ACHN (cell line): ENCODE results near the gene HVCN1.
"Not testable (repeated sequence)": the region's sequence is repeated elsewhere in the genome, so short reads cannot be mapped to it uniquely, and the experiment has no call there.

Experiments used
- DNase-seq: peaks from one replicate; pipeline ENCODE4 v3.0.0-alpha.2; 2015
- in situ Hi-C: cut with HindIII; loops from 2 replicates; pipeline ENCODE4 v1.10.0; 2017; ENCODE audit warnings: low sequenced_read_pairs, low pct_ligation_motif_present, low pct_unique_long_range_greater_than_20kb

Gene HVCN1

GRCh38 chr12:110688446-110689280 lies at the start of gene HVCN1:
Gene HVCN1, minus strand, starts transcription at chr12:110689115. Its CDS starts 5,870 bp downstream, at chr12:110683245.
- in situ Hi-C loops: no loop called here
- DNase-seq: no peak

- in situ Hi-C loops: no loop called here
- DNase-seq: no peak
Measured at GRCh38 chr12:110737532-110737931, 48.6 kb upstream of the HVCN1 start.

GRCh38 chr12:110737016-110737415 lies 48.1 kb upstream of the HVCN1 start:
- DNase-seq, in situ Hi-C loops: not testable (repeated sequence)

- in situ Hi-C loops: no loop called here
- no peak for DNase-seq
Measured at GRCh38 chr12:110733900-110734299, 45.0 kb upstream of the HVCN1 start.

DNA sequence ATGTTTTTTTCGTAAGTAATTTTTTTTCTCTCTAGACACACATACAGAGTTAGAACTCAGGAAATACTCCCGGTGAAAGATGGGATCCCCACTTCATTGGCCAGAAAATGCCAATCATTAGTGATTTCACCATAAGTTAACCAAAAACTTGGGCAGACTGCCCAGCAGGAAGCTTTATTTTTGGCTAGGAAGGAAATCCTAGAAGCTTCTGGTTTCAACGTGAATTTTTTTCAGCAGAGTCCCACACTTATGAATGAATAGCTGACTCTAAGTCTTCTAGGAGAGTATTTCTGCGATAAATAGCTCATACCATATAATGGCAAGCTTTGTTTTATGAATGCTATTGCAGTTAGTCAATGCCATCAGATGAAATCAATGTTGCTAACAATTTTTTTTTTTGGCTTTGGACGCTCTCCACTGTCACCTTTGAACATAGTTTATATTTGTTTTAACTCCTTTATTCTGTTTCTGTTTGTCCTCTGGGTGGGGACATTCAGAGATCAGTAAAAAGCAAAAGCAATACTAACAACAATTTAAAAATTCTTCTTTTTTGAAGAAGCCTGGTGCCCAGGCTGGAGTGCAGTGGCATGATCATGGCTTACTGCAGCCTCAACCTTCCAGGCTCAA lies 44.3 kb upstream of the HVCN1 start:
- in situ Hi-C loops: no loop called here

DNA sequence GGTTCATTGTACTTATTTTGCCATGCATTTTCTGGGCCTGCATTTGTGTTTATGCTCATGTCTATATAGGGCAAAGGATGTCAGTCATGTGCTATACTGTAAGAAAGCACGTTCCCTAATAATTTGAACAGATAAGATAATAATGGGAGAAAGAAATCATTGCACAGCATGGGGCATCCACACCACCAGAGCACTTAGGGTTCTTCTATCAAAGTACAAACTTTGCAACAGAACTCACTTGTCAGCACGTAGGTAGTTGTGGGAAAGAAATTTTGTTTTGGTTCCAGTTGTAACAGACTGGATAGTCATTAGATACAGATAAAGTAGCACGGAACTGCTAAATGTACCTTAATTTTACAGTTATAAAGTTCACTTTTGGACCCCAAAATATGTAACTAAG lies 43.7 kb upstream of the HVCN1 start:
- in situ Hi-C loops: no loop called here
- no peak for DNase-seq

More for the DNA sequence above, 44.3 kb upstream of the HVCN1 start:
- DNase-seq: no peak

GRCh38 chr12:110731479-110731878 lies 42.6 kb upstream of the HVCN1 start:
- in situ Hi-C loops: no loop called here
- no peak for DNase-seq

- in situ Hi-C loops: no loop called here
- no peak for DNase-seq
Measured at GRCh38 chr12:110728628-110729027, 39.7 kb upstream of the HVCN1 start.

DNA sequence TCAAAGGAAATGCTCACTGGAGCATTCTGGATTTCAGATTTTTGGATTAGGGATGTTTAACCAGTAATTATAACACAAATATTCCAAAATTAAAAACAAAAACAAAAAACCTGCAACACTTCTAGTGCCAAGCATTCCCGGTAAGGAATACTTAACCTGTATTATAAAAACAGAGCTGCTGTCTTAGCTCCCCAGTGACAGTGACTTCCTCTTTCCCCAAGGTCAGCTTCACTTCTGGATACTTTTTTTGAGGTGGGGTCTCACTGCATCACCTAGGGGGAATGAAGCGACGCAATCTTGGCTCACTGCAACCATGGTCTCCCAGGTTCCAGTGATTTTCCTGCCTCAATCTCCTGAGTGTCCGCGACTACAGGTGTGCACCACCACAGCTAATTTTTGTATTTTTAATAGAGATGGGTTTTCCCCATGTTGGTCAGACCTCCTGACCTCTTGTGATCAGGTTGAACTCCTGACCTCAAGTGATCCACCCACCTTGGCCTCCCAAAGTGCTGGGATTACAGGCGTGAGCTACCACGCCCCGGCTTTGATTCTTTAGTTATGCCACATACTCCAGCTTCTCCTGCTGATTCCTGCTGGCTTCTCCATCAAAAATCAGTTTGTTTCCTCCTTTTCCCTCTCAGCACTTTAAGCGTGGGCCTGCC lies 37.9 kb upstream of the HVCN1 start:
- in situ Hi-C loops: no loop called here
- no peak for DNase-seq

- in situ Hi-C loops: no loop called here
- DNase-seq: no peak
Measured at GRCh38 chr12:110726028-110726427, 37.1 kb upstream of the HVCN1 start.

DNA sequence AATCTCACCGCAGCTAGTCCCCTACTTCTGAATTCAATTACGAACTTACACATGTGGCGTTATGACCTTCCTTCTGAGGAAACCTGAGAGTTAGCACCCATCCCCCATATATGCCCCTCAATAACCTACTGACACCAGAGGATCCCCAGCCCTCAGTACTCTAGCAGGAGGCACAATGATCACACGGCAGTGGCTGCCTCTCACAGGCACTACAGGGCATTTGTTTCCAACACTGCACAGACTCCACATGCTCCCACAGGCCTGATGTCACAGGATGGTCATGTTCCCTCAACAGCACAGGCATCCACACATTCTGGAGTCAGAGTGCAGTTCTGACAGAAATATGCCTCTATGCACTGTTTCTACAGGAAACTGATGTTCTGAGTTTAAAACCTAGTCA lies 36.4 kb upstream of the HVCN1 start:
- no peak for DNase-seq
- in situ Hi-C loops: no loop called here

GRCh38 chr12:110722892-110723291 lies 34.0 kb upstream of the HVCN1 start:
- DNase-seq, in situ Hi-C loops: not testable (repeated sequence)

DNA sequence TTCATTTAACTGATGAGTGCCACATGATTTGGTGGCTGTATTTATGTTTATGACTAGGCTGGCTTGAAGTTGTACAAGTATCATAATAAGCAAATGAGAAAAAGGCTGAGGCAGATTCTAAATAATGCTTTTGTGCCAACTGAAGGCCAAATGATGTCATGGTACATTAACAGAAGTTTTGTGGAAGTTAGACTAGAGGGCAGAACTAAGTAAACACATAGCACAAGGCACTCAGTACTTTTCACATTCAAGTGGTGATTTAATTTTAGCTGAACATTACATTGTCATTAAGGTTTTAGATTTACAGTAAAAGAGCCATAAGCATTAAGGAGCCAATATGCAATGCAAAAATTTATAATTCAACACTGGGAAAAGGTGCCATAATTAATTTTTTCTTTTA lies 32.7 kb upstream of the HVCN1 start:
- in situ Hi-C loops: no loop called here
- DNase-seq: no peak

DNA sequence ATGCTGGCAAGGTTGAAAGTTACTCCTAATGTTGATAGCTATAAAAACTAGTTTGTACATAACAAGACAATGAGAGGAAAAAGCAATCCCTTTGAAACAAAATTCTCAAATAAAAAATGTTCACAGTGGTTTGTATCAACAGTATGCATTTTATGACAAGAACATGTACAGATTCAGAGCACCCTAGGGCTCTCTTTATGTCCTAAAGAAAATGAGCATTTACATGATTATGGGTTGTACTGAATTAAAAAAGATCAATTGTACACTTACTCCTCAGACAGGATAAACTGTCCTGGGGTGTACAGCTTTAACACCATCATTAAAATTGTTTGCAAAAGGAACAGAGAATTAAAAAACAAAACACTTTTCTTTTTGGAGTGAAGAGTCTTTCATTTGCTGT lies 31.6 kb upstream of the HVCN1 start:
- no peak for DNase-seq
- in situ Hi-C loops: no loop called here

- no peak for DNase-seq
- in situ Hi-C loops: no loop called here
Measured at GRCh38 chr12:110718222-110718908, 29.4 kb upstream of the HVCN1 start.

GRCh38 chr12:110717037-110717436 lies 28.1 kb upstream of the HVCN1 start:
- DNase-seq: no peak
- in situ Hi-C loops: no loop called here

- in situ Hi-C loops: no loop called here
- no peak for DNase-seq
Measured at GRCh38 chr12:110708917-110709316, 20.0 kb upstream of the HVCN1 start.

- in situ Hi-C loops: no loop called here
- no peak for DNase-seq
Measured at GRCh38 chr12:110705309-110705708, 16.4 kb upstream of the HVCN1 start.

GRCh38 chr12:110704750-110705149 lies 15.8 kb upstream of the HVCN1 start:
- DNase-seq: peak; percentile 33
- in situ Hi-C loops: no loop called here
